ENCODE data around the gene CD109. TPM values are rescaled to one million over a fixed set of nuclear protein-coding genes. Genes with fewer than 3 reads are reported as not detected.

Gene CD109
- total RNA-seq, 1 experiment from 2014 or later, result 3.2 TPM

GRCh38 chr6:73747289-73747688 is 51.3 kb downstream of the CD109 start:
- no peak overlapping the region for H3K23ac ChIP-seq (ENCODE audit: insufficient read length, low read depth, low read length)
- no peak overlapping the region for H3K27ac Mint-ChIP-seq
- TF ChIP-seq CTCF (conservative IDR thresholded peaks at IDR 0.05), result no peak
- no peaks in the 10 kb centered on the region for H3K79me1 ChIP-seq (ENCODE audit: insufficient read depth, low read depth, low read length, poor library complexity, severe bottlenecking)
- H3K9me3 ChIP-seq (ENCODE audit: control insufficient read depth, low read depth, low read length), result no peaks in the 10 kb centered on the region
- no peak overlapping the region for H3K27ac ChIP-seq (ENCODE audit: insufficient read length, low read depth, low read length)
- no peak overlapping the region for H3K9ac ChIP-seq (ENCODE audit: extremely low read depth, insufficient read length, low read length)
- H3K56ac ChIP-seq (ENCODE audit: insufficient read length, low read depth, low read length), result no peak overlapping the region
- no peaks in the 10 kb centered on the region for H3K27me3 ChIP-seq (ENCODE audit: insufficient read depth, low read length)
- H2BK120ac ChIP-seq (ENCODE audit: low read depth, low read length, poor library complexity, severe bottlenecking), result no peak overlapping the region
- no peak overlapping the region for H3T11ph ChIP-seq (ENCODE audit: low read length)
- no peak overlapping the region for H3K14ac ChIP-seq (ENCODE audit: insufficient read depth, low read length)
- no CpG with 5 or more reads among the region's 2 CpGs for WGBS (ENCODE audit: extremely low coverage, insufficient read length, low lambda C conversion rate)
- H3K27me3 Mint-ChIP-seq (ENCODE audit: low read depth), result no peaks in the 10 kb centered on the region
- no peaks in the 10 kb centered on the region for H3K9me3 Mint-ChIP-seq
- no peaks in the 10 kb centered on the region for H3K79me2 ChIP-seq (ENCODE audit: insufficient read depth, low read length)
- H3K4me1 ChIP-seq (ENCODE audit: insufficient read depth, low read length), result no peaks in the 10 kb centered on the region
- H2AK5ac ChIP-seq (ENCODE audit: insufficient read length, low read length), result no peak overlapping the region
- H4K91ac ChIP-seq (ENCODE audit: insufficient read length, low read depth, low read length), result no peak overlapping the region
- no peak overlapping the region for H2BK20ac ChIP-seq (ENCODE audit: low read depth, low read length, poor library complexity, severe bottlenecking)
- H3K18ac ChIP-seq (ENCODE audit: insufficient read length, low read depth, low read length), result no peak overlapping the region
- no peak overlapping the region for H2BK15ac ChIP-seq (ENCODE audit: low read depth, low read length)
- no peak for DNase-seq
- no peak overlapping the region for H4K8ac ChIP-seq (replicated peaks; ENCODE audit: insufficient read length, low read depth, low read length)
- no peak overlapping the region for H2BK5ac ChIP-seq (ENCODE audit: insufficient read length, low read length)
- no peak overlapping the region for H3K4me2 ChIP-seq (ENCODE audit: insufficient read depth, insufficient read length, low read length)
- no peaks in the 10 kb centered on the region for H4K20me1 ChIP-seq (ENCODE audit: control insufficient read depth, insufficient read depth, insufficient read length)
- no peak overlapping the region for H3K4me3 Mint-ChIP-seq
- no peak overlapping the region for H4K5ac ChIP-seq (ENCODE audit: insufficient read length, low read depth, low read length)
- H3K4me1 Mint-ChIP-seq, result no peaks in the 10 kb centered on the region
- H2BK12ac ChIP-seq (ENCODE audit: insufficient read length, low read depth, low read length), result no peak overlapping the region
- no peaks in the 10 kb centered on the region for H3K23me2 ChIP-seq (ENCODE audit: insufficient read length, low read depth, low read length, poor library complexity, severe bottlenecking)
- H2AFZ ChIP-seq (ENCODE audit: low read length), result no peak overlapping the region
- H3K36me3 Mint-ChIP-seq (ENCODE audit: insufficient read depth in 1 of 3, low read depth in 3 of 3), result no peaks in the 10 kb centered on the region
- H3K4ac ChIP-seq (ENCODE audit: low read depth, low read length), result no peak overlapping the region
